WERI-Rb-1 (cell line): ENCODE results near the gene FBXL16.
"Not testable (repeated sequence)": the region's sequence is repeated elsewhere in the genome, so short reads cannot be mapped to it uniquely, and the experiment has no call there.

ENCODE experiments used
- DNase-seq: peaks from one replicate; pipeline ENCODE4 v3.0.0-alpha.2; 2020
- H3K27ac ChIP-seq: fragments of 250-450 bp; sonication (Bioruptor Pico); 2 replicates; pipeline ENCODE4 v1.5.1; 2020; ENCODE audit warnings: mild to moderate bottlenecking, moderate library complexity
- H3K27me3 ChIP-seq: fragments of 250-450 bp; sonication (Bioruptor Pico); 2 replicates; pipeline ENCODE4 v1.5.1; 2021; ENCODE audit warnings: mild to moderate bottlenecking, low read depth, moderate library complexity; ENCODE audit not compliant: insufficient read depth, severe bottlenecking
- H3K36me3 ChIP-seq: fragments of 250-450 bp; sonication (Bioruptor Pico); 2 replicates; pipeline ENCODE4 v1.5.1; 2020; ENCODE audit warnings: mild to moderate bottlenecking, moderate library complexity
- H3K4me3 ChIP-seq: 2 replicates; pipeline ENCODE4 v1.5.1; 2011; ENCODE audit warnings: low read depth, mild to moderate bottlenecking, control low read depth, low read length
- H3K9me3 ChIP-seq: fragments of 250-450 bp; sonication (Bioruptor Pico); 2 replicates; pipeline ENCODE4 v1.5.1; 2021; ENCODE audit warnings: mild to moderate bottlenecking, moderate library complexity; ENCODE audit not compliant: severe bottlenecking
- TF ChIP-seq, protein P1 (sequence below): IDR thresholded peaks from 2 replicates; pipeline ENCODE4 v1.5.1; 2011; ENCODE audit warnings: low read depth, mild to moderate bottlenecking, control low read depth, inconsistent platforms, low read length

Gene FBXL16

GRCh38 chr16:712740-713250 is 7.2 kb upstream of the FBXL16 start:
- not testable (repeated sequence) for H3K27ac ChIP-seq, H3K36me3 ChIP-seq, H3K4me3 ChIP-seq, H3K9me3 ChIP-seq
- peaks cover 12% of the 10 kb centered on the region for H3K27me3 ChIP-seq
- TF ChIP-seq, protein P1, sequence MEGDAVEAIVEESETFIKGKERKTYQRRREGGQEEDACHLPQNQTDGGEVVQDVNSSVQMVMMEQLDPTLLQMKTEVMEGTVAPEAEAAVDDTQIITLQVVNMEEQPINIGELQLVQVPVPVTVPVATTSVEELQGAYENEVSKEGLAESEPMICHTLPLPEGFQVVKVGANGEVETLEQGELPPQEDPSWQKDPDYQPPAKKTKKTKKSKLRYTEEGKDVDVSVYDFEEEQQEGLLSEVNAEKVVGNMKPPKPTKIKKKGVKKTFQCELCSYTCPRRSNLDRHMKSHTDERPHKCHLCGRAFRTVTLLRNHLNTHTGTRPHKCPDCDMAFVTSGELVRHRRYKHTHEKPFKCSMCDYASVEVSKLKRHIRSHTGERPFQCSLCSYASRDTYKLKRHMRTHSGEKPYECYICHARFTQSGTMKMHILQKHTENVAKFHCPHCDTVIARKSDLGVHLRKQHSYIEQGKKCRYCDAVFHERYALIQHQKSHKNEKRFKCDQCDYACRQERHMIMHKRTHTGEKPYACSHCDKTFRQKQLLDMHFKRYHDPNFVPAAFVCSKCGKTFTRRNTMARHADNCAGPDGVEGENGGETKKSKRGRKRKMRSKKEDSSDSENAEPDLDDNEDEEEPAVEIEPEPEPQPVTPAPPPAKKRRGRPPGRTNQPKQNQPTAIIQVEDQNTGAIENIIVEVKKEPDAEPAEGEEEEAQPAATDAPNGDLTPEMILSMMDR: peak; percentile 45
- DNase-seq: peak; percentile 79

- no peak overlapping the region for H3K27ac ChIP-seq
- peaks cover 12% of the 10 kb centered on the region for H3K27me3 ChIP-seq
- no peaks in the 10 kb centered on the region; the same call in 1 of the 2 replicates for H3K36me3 ChIP-seq
- no peak overlapping the region for H3K4me3 ChIP-seq
- DNase-seq: peak; percentile 83
- H3K9me3 ChIP-seq: no peaks in the 10 kb centered on the region
- TF ChIP-seq, protein P1: peak; percentile 96
Observed at GRCh38 chr16:711548-712320, 6.1 kb upstream of the FBXL16 start.

- no peaks in the 10 kb centered on the region for H3K9me3 ChIP-seq
- no peak for DNase-seq
- peaks cover 15% of the 10 kb centered on the region for H3K27me3 ChIP-seq
- TF ChIP-seq, protein P1: no peak
- H3K36me3 ChIP-seq: no peaks in the 10 kb centered on the region
- no peak overlapping the region for H3K4me3 ChIP-seq
- no peak overlapping the region for H3K27ac ChIP-seq
Observed at GRCh38 chr16:711084-711483, 5.5 kb upstream of the FBXL16 start.

DNA sequence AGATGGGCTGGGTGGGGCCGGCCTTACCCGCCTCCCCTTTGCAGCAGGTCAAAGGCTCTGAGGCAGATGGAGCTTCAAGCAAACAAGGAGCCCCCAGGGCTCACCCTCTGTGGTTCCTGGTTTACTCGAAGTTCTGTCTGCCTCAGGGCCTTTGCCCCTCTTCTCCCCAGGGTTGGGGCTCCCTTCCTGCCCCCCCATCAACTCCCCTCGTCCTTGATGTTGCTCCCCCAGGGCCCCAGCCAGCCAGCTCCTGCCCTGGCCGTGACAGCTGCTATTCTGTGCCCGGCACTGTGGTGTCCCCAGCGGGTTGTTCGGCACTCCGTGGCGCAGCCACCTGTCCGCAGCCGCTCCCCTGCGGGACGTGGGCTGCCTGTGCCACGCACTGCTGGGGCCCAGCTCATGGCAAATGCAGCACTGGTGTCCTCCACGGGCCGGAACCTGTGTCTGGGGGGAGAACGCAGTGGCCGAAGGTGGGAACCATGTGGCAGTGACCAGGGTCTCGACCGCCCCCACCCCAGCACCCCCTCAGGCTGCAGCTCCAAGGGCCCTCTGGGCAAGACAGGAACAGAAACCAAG is 5.0 kb upstream of the FBXL16 start:
- no peaks in the 10 kb centered on the region for H3K9me3 ChIP-seq
- no peak overlapping the region for H3K4me3 ChIP-seq
- no peaks in the 10 kb centered on the region for H3K36me3 ChIP-seq
- no peak overlapping the region for H3K27ac ChIP-seq
- DNase-seq: no peak
- H3K27me3 ChIP-seq: peaks cover 15% of the 10 kb centered on the region
- TF ChIP-seq, protein P1: no peak

DNA sequence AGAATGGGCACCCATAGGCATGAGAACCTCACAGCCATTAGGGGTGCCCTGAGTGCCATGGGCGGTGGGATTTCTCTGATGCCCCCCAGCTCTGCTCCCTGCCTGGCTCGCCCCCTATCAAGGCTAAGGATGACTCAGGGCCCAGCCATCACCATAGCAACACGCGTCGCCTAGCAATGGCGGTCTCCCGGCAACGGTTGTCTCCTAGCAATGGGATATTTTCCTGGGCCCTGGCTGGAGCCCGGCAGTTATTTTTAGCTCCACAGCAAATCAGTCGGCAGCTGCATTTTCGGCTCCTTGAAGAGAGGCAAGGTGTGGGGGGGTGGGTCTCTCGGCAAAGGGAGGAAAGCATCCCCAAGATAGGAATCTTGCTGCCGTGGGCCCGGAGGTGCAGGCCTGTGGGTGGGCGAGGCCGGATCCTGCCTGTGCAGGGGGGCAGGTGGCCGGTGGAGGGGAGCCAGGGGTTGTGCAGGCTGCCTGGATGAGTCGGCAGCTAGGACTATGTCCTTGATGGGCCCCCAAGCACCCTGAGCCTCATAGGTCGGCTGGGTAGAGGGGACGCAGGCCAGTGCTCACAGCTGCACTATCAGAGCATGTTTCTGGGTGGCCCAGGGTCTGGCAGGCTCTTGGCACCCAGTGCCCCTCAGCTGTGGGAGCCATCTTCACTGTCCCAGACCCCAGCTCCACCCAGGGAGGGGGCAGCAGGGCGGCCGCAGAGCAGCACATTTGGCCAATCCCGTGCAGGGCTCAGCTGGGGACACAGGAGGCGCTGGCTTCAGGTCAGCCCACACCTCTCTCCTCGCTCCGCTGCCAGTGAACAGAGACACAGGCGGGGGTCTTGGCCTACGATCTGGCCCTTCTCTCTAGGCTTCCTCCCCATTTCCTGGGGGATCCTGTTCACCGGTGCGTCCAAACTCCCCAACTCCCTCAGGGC is 4.2 kb upstream of the FBXL16 start:
- Histone ChIP-seq H3K36me3 (no peaks in the 10 kb centered on the region; the same call in 1 of the 2 replicates), H3K27ac (no peak overlapping the region), H3K27me3 (peaks cover 15% of the 10 kb centered on the region), H3K4me3 (no peak overlapping the region), H3K9me3 (no peaks in the 10 kb centered on the region)
- TF ChIP-seq, protein P1: peak; percentile 45
- DNase-seq: peak; percentile 80
